A549 (cell line): ENCODE measurements around the gene SLC16A12. TPM values are rescaled to one million over a fixed set of nuclear protein-coding genes. Genes with fewer than 3 reads are reported as not detected.
A peak's percentile ranks its signal among the peaks of the same experiment; 100 is the strongest.

ENCODE experiments used
- ATAC-seq, 2 experiments: fragments of 200-7000 bp in 1 of 2; fragments of >200 bp in 1 of 2; cut with Nextera tagmentation in 1 of 2; cut with Tn5 transposase in 1 of 2; 3 replicates each; pipeline versions ENCODE4 v1.8.0 to v1.9.1; 2018 to 2020; ENCODE audit warnings: mild to moderate bottlenecking in 1 of 2, moderate library complexity in 1 of 2
- CTCF ChIA-PET: fragments of 300-600 bp; sonication (Branson Sonifier 250); formaldehyde crosslinking; extraction: SDS; loops from one replicate; lab custom pipeline; 2021; ENCODE audit warnings: antibody characterized with exemption, inconsistent platforms; lab: Yijun Ruan, JAX
- POLR2A ChIA-PET: fragments of 350-600 bp; formaldehyde crosslinking; extraction: SDS; loops from one replicate; lab custom pipeline; 2021; ENCODE audit warnings: antibody characterized with exemption, inconsistent platforms; lab: Yijun Ruan, JAX
- DNase-seq, 2 experiments: peaks; one replicate each; pipeline versions ENCODE4 v3.0.0 to v3.0.0-alpha.2; 2011 to 2016; ENCODE audit warnings: low read depth in 1 of 2, low spot score in 1 of 2
- FAIRE-seq: peaks from 2 replicates; lab custom pipeline; 2011; peaks lifted over from hg19 to GRCh38; lab: Jason Lieb, UNC
- H3K27ac ChIP-seq, 2 experiments: fragments of >200 bp; sonication (Bioruptor Twin); formaldehyde crosslinking; 3 replicates each; pipeline ENCODE4 v1.5.1; 2016 to 2017
- H3K4me1 ChIP-seq: fragments of >200 bp; sonication (Bioruptor Twin); formaldehyde crosslinking; 3 replicates; pipeline ENCODE4 v1.6.1; 2016
- H3K4me2 ChIP-seq: fragments of >200 bp; sonication (Bioruptor Twin); formaldehyde crosslinking; 3 replicates; pipeline ENCODE4 v1.6.1; 2016
- H3K4me3 ChIP-seq: fragments of >200 bp; sonication (Bioruptor Twin); formaldehyde crosslinking; 3 replicates; pipeline ENCODE4 v1.5.1; 2016
- H3K9me3 ChIP-seq: fragments of >200 bp; sonication (Bioruptor Twin); formaldehyde crosslinking; 3 replicates; pipeline ENCODE4 v1.6.1; 2016
- ATOH8 ChIP-seq: fragments of 250-450 bp; sonication (Bioruptor Pico); IDR thresholded peaks from 2 replicates; pipeline ENCODE4 v1.5.0; 2020; ENCODE audit warnings: low read depth, mild to moderate bottlenecking, moderate library complexity
- CBX2 ChIP-seq: fragments of 200-600 bp; sonication (generic); IDR thresholded peaks from 2 replicates; pipeline ENCODE4 v1.6.1; 2016; ENCODE audit warnings: low read depth, mild to moderate bottlenecking, borderline replicate concordance
- CBX8 ChIP-seq: fragments of 200-600 bp; sonication (generic); IDR thresholded peaks from 2 replicates; pipeline ENCODE4 v1.6.1; 2016
- EHMT2 ChIP-seq: fragments of 200-600 bp; sonication (generic); IDR thresholded peaks from 2 replicates; pipeline ENCODE4 v1.6.1; 2016; ENCODE audit warnings: antibody characterized with exemption, low read depth, mild to moderate bottlenecking, moderate library complexity
- ELK1 ChIP-seq: fragments of 150-350 bp; IDR thresholded peaks from 2 replicates; pipeline ENCODE4 v1.6.1; 2014; ENCODE audit warnings: low read depth, mild to moderate bottlenecking, low read length
- FOXS1 ChIP-seq: fragments of 250-450 bp; sonication (Bioruptor Pico); IDR thresholded peaks from 2 replicates; pipeline ENCODE4 v1.5.0; 2020; ENCODE audit warnings: mild to moderate bottlenecking, moderate library complexity
- HDAC2 ChIP-seq: fragments of 200-600 bp; sonication (generic); IDR thresholded peaks from 2 replicates; pipeline ENCODE4 v1.6.1; 2016
- HMGXB4 ChIP-seq: fragments of 250-450 bp; sonication (Bioruptor Pico); IDR thresholded peaks from 2 replicates; pipeline ENCODE4 v1.5.0; 2021; ENCODE audit warnings: mild to moderate bottlenecking, moderate library complexity, borderline replicate concordance
- HOXA7 ChIP-seq: fragments of 250-450 bp; sonication (Bioruptor Pico); IDR thresholded peaks from 2 replicates; pipeline ENCODE4 v1.5.0; 2020; ENCODE audit warnings: mild to moderate bottlenecking, moderate library complexity
- JUN ChIP-seq, 2 experiments: fragments of >200 bp; sonication (Bioruptor Twin); formaldehyde crosslinking; IDR thresholded peaks; 2 replicates in 1 of 2; 3 replicates in 1 of 2; pipeline ENCODE4 v1.6.1; 2016 to 2017
- MAX ChIP-seq: IDR thresholded peaks from 2 replicates; pipeline ENCODE4 v1.6.1; 2012
- MYC ChIP-seq: IDR thresholded peaks from 2 replicates; pipeline ENCODE4 v1.6.1; 2012; ENCODE audit warnings: mild to moderate bottlenecking, inconsistent platforms, low read length, improper control_type of control experiment, borderline replicate concordance
- NFE2L2 ChIP-seq: fragments of 150-350 bp; conservative IDR thresholded peaks from 2 replicates; pipeline ENCODE4 v1.6.1; 2014; ENCODE audit warnings: low read length
- NPAS2 ChIP-seq: fragments of 250-450 bp; sonication (Bioruptor Pico); IDR thresholded peaks from 2 replicates; pipeline ENCODE4 v1.8.0; 2022; ENCODE audit warnings: mild to moderate bottlenecking, moderate library complexity, borderline replicate concordance
- NR3C1 ChIP-seq: fragments of >200 bp; sonication (Bioruptor Twin); formaldehyde crosslinking; IDR thresholded peaks from 3 replicates; pipeline ENCODE4 v1.6.1; 2017
- PBX3 ChIP-seq: IDR thresholded peaks from 2 replicates; pipeline ENCODE4 v1.6.1; 2012
- RCOR1 ChIP-seq: fragments of 150-350 bp; IDR thresholded peaks from 2 replicates; pipeline ENCODE4 v1.6.1; 2014; ENCODE audit warnings: antibody characterized with exemption, low read length, low read depth
- RNF2 ChIP-seq: fragments of 200-600 bp; sonication (generic); IDR thresholded peaks from 2 replicates; pipeline ENCODE4 v1.6.1; 2016; ENCODE audit warnings: low read depth, mild to moderate bottlenecking, antibody characterized with exemption, moderate library complexity, borderline replicate concordance
- TP53 ChIP-seq: fragments of 250-450 bp; sonication (Bioruptor Pico); IDR thresholded peaks from 2 replicates; pipeline ENCODE4 v1.5.0; 2021; ENCODE audit warnings: mild to moderate bottlenecking, moderate library complexity
- ZNF302 ChIP-seq: fragments of 250-450 bp; sonication (Bioruptor Pico); IDR thresholded peaks from 2 replicates; pipeline ENCODE4 v1.9.0; 2021; ENCODE audit warnings: inconsistent platforms, mild to moderate bottlenecking, moderate library complexity
- whole genome bisulfite sequencing: methylation state at CpG from one replicate; pipeline ENCODE4 v1.1.6; 2017; ENCODE audit errors: missing lambda C conversion rate; 5-methylcytosine and 5-hydroxymethylcytosine counted together
- polyA plus RNA-seq, 4 experiments: library from polyadenylated mRNA; depleted of rRNA in 3 of 4; stranded (reverse); fragments of >200 nt; fragmentation: RNase III in 1 of 4; extraction: RNeasy Plus Mini Kit Qiagen cat#74134 plus additional on column Dnase treatment in 1 of 4; gene quantifications; 2 replicates in 3 of 4; 3 replicates in 1 of 4; pipeline ENCODE4 v1.2.3, GENCODE V29; 2011 to 2017

Gene SLC16A12
- polyA plus RNA-seq, 2 of the 4 experiments (the other 2 are of a cell fraction): 0.14 to 0.19 TPM

- Histone ChIP-seq H3K4me3 (no peak overlapping the region), H3K27ac (no peak overlapping the region), H3K4me1 (peaks cover 11% of the 10 kb centered on the region), H3K4me2 (peak overlapping the region; percentile 56), H3K9me3 (no peaks in the 10 kb centered on the region)
- 21% methylated on average over 3 of the region's 3 CpGs for whole genome bisulfite sequencing
- DNase-seq (no peak), FAIRE-seq (no peak), ATAC-seq (no peak)
- POLR2A ChIA-PET: no interaction called here
- no peak for TF ChIP-seq HMGXB4 (CRISPR knock-in tag)
- CTCF ChIA-PET: interaction anchor here (0.7 kb wide), 1 partner anchor 14 kb away, joined by 3 read pairs; no protein-coding TSS in a partner anchor
Observed at GRCh38 chr10:89458291-89458690, 77.1 kb downstream of the SLC16A12 start.

- Histone ChIP-seq H3K4me2 (no peak overlapping the region), H3K4me1 (peaks cover 11% of the 10 kb centered on the region), H3K4me3 (no peak overlapping the region), H3K9me3 (no peaks in the 10 kb centered on the region), H3K27ac (no peak overlapping the region)
- no peak for ATAC-seq
- ChIA-PET CTCF (interaction anchor here (1.4 to 1.9 kb wide), 2 partner anchors 11 to 108 kb away, joined by 4 to 7 read pairs; no protein-coding TSS in a partner anchor), POLR2A (no interaction called here)
- FAIRE-seq: no peak
- DNase-seq: no peak
- no peak for TF ChIP-seq CBX8
- no peak for TF ChIP-seq MYC
- TF ChIP-seq ELK1: no peak
- no peak for TF ChIP-seq ATOH8 (CRISPR knock-in tag)
- no peak for TF ChIP-seq NPAS2
- TF ChIP-seq PBX3: no peak
- no peak for TF ChIP-seq TP53 (CRISPR knock-in tag)
- no peak for TF ChIP-seq ZNF302 (CRISPR knock-in tag)
- TF ChIP-seq NFE2L2: no peak
- no peak for TF ChIP-seq HDAC2
- TF ChIP-seq HOXA7 (CRISPR knock-in tag): no peak
- no peak for TF ChIP-seq EHMT2
- no peak for TF ChIP-seq NR3C1
- no peak for TF ChIP-seq RNF2
- no peak for TF ChIP-seq MAX
- TF ChIP-seq FOXS1 (CRISPR knock-in tag): no peak
- TF ChIP-seq RCOR1: no peak
- no peak for TF ChIP-seq CBX2
- no peak for TF ChIP-seq JUN (IDR thresholded peaks at IDR 0.05)
- WGBS: 90% methylated on average over 1 of the region's 1 CpG
Observed at GRCh38 chr10:89454561-89455347, 80.6 kb downstream of the SLC16A12 start.
